Stimulated activated CD8-positive, alpha-beta memory T cell treated with anti-CD3 and anti-CD28 coated beads, Interleukin-4, amount 100 ng/mL, for 4 hours (primary cell): Measurements from ENCODE around the gene CTNND2.

ENCODE experiments used
- DNase-seq, 2 donors: peaks; one replicate each; pipeline ENCODE4 v3.0.0-alpha.2; 2020; ENCODE audit warnings: low read depth in 2 of 2, low spot score in 1 of 2

The CTNND2 gene

DNA sequence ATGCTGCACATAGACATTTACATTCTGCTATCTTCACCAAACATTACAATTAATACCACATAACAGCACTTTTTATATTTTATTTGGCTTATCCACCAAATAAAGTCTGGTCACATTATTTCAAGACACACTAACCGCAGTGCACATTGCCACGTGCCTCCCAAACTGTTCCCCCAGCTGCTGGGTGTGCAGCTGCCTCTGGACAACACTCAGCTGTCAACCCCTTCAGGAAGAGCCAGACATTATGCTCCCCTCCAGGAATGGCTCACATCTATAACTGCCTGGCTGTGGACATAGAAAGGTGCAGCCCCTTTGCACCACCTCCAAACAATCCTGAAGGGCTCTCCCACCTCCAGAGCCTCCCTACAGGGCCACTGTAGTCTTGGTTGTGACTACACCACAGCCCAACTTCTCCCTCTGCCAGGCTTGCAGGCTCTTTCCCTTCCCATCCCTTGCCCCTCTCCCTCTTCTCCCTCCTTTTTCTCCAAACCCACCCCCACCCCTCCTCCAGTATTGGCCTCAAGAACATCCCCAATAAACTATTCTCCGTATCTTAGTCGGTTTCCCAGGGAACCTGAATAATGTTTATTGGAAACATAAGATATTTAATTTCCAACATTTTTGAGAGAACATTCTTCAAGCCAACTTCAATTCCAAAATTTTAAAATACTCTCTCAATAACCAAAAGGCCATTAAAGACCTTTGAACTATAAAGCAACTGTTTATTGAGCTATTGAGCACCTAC, 372.3 kb downstream of the CTNND2 start:
- DNase-seq, result no peak

DNA sequence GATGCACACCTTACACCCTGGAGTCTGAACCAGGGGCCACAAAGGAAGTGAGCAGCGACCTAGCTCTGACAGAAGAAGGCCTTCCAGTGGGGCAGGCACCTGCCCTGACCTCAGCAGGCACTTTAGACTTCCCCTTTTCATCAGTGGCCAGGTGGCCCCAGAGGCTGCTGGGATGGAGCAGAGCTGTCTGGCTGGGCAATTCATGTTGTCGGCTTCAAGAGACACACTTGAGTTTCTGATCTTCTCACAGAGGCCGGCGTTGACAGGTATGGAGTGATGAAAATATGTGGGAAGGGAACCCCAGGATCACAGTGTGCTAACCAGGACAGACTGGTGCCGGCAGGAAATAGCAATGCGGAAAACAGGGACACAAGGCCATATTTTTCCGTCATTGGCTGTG, 375.5 kb downstream of the CTNND2 start:
- DNase-seq, result no peak

DNA sequence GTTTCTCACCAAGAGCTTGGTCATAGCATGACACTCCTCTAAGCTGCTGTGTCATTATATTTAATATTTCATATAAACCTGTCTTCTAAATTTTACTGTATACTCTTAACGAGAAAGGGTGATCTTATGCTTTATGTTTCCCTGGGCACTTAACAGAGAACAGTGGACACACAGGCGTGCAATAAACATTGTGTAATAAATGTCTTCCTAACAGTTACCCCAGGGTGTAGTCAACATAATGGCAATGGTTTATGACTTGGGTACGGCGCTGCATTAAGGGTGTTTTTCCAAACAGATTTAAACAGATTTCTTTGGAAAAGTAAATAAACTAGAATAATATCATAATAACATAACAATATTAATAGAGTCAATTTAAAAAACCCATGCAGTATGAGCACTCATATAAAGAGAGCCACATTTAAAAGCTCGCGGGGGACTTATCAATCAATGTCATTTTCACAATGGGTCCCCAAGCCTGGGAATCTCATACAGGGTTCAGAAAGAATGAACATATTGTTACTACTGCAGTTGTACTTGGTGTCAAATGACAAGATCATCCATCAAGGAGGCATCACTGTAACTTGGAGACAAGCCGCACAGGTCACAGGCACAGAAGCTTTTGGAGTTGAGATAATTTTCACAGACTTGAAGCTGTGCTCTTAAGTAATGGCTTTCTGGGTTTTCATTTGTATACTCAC, 376.4 kb downstream of the CTNND2 start:
- DNase-seq, result no peak

DNA sequence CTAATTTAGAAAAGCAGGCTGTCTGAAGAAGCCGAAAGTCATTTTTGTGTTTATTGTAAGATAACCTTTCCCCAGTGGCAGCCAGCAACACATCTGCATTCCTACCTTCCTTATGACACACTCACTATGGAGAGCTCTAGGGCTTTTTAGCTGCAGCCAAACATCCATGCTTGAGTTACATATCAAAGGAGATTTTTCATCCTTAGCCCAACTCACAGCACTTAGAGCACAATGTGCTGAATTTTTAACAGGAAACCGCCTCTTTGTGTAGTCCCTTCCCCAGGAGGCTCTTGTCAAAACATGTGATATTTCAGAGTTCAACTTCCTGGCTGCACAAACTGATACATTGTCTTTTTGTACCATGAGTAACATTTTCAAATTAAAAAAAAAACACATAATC, 379.2 kb downstream of the CTNND2 start:
- no peak for DNase-seq

DNA sequence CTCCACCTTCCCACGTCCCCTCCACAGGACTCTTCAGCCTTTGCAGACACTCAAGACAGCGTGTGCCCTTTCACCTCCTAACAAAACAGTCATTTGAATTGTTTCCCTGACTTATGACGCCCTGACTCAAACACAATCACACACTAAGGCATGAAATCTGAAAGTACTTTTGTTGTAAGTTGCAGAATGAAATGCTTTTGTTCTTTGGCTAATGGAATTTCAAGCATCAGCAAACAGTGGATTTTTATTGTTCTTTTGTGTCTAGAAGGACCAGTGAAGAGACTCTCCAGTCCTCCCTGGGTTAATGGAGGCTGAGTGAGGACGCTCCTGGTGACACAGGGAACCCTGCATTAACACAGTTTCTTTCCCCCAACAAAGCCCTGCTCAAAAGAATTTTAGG, 380.1 kb downstream of the CTNND2 start:
- DNase-seq, result no peak

DNA sequence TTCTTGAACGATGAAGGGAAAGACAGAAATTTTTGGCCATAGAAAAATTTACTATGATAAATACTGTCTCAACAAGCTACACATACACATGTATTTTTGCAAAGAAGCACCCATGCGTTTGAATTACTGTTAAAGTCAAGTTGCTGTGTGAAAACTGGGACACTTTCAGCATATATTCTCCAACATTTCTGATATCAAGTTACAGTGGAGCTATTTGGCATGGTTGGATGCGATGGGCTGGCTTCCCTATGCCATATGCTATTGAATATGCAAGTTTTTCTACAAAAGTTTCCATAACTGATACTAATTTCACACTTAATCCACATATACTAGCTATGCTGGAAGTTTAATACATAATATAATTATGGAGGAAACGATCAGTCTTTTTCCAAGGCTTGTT, 381.4 kb downstream of the CTNND2 start:
- no peak for DNase-seq

DNA sequence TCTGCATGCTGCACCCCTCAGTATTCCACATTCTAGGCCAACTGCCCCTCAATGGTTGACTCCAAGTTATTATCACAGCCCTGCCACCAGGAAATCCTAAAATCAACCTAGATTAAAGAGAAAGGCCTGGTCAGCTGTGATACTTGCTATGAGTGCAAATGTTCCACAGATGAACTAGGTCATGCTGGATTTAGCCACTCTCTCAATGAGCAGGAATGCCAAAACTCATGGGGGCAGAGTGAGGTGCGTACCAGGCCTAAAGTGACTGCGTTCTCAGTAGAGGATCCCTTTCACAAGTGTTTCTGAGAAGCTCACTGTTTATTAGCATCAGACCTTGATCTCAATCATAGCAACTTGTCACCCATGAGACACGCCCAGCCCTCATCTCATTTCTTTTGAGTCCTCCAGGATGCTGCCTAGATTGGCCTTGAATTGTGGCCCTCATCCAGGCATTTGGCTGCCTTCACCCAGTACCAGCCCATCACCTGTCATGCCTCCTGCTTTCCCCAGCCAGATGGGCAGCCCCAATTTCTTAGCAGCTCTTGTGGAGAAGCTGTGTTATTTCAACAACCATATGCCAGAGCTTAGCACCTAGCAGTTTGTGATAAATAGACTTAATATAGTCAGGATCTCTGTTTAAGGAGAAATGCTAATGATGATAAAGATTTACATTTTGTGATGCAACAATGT, 383.9 kb downstream of the CTNND2 start:
- no peak for DNase-seq

DNA sequence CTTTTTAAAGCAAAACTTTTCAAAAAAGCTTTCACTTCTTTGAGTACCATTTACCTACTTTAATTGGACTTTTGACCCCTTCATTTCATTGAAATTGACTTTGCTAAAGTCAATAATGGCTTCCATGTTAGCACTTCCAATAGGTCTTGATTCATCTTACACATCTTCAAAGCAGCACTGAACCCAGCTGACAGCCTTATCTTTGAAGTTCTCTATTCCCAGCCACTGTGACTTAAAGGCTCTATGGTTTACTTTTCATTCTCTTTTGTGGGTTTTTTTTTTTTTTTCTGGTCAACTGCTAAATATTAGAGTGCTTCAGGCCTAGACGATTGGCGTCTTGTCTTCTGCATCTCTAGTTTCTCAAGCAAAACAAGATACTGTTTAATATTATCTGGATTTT, 385.0 kb downstream of the CTNND2 start:
- no peak for DNase-seq

DNA sequence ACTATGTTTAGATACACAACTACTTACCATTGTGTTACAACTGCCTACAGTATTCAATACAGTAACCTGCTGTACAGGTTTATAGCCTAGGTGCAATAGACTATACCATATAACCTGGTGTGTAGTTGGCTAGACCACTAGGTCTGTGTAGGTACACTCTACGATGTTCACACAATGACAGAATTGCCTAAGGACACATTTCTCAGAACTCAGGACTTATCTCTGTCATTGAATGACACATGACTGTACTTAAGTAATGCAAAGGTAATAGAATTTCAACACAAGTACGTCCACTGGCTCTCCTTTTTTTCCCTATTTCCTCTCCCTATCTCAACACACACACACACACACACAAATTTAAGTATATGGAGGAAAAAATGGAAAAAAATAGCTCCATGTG, 385.6 kb downstream of the CTNND2 start:
- DNase-seq, result no peak

DNA sequence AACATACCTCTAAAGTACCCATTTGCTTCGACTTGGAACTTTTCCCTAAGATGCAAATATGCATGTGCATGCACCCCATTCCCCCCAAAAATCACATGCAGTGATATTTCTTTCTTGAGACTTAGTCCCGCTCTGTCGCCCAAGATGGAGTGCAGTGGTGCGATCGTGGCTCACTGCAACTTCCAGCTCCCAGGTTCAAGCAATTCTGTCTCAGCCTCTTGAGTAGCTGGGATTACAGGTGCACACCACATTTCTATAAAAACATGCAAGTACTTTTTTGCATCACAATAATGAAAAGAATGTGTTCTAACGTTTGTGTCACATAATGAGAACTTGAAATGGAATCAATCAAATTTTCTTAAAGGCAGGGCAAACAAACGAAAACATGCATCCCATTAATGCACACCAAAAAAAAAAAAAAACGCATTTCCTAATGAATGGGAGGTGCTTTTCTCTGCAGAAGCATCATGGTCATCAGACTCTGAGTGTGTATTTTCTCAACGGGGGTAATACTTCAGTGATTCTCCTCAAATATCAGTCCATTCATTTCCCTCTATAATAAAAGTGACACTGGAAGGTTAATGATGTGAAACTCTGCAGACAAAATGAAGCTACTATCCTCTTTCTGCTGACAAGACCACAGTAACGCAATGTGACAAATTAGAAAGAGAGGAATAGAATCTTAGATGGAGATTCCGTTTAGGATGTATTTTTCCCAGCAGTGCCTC, 389.4 kb downstream of the CTNND2 start:
- DNase-seq, result no peak

DNA sequence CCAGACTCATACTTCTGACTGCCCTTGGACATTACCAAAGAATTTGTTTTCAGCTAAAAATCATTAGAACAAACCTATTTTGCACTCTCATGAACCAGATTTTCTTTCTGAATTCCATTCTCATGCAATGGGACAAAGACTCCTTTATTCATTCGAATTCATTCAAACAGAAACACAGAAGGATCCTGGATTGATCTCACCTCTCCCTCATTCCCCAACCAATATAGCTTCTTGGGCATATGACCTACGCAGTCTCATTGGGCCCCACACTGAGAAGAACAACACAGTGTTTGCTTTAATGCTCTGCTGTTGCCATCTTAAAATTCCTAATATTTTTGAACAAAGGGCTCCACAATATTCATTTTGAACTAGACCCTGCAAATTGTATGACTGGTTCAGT, 392.4 kb downstream of the CTNND2 start:
- DNase-seq, result no peak

DNA sequence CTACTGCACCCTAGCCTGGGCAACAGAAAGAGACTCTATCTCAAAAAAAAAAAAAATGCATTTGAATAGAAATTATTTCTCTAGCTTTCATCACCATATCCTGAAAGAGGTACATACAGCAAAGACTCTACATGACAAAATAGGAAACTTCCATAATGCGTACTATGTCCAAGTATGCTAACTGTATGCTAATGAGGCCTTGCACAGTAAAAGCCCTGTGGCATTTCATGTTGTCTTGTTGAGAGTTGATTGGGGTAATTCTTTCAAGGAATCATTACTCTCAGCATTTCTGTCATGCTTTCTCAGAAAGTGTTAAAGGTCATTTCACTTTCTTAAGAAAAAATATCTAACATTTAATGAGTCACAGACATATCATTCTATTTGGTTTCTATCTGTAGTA, 393.4 kb downstream of the CTNND2 start:
- no peak for DNase-seq

DNA sequence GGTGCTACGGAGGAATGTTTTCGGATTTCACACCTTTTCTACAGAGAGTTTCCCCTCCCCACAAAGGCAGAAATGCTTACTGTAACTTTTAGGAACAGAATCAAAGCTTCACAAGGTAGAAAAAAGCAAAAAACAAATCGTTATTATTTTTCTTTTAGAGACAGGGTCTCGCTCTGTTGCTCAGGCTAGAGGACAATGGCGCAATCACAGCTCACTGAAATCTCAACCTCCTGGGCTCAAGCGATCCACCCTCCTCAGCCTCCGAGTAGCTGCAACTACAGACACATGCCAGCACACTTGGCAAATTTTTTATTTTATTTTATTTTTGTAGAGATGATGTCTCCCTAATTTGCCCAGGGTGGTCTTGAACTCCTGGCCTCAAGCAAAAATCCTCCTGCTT, 394.5 kb downstream of the CTNND2 start:
- DNase-seq, result no peak

DNA sequence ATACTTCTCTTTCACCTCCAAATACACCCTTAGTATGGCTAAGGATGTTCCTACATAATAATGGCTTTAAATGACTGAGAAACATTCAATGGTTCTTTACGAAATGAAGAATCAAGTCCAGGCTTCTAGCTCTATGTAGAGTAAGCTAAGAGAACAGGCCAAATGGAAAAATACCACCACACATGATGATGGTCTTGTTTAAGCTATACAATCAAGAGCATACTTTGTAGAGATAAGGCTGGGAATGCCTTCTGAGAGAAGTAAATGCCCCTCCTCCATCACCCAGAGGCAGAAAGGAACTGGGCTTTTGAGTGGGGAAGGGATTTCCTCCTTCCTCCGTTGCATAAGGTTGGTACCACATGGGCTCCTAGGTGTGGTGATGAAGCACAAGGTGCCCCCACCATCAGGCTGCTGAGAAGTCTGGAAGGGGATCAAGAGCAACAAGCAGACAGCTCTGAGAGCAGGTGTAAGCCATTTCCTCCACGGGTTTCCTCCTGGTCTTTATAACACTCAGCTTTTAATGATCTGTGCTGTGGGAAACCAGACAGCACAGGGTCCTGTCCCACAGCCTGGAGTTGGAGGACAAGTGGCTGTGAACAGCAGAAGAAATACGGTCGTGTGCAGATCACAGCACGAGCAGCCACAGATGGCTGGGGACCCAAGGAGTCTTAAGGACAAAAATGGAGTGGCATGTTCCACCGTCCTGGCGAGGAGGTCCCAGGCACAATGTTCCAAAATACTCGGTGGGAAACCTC, 396.9 kb downstream of the CTNND2 start:
- DNase-seq, result no peak

DNA sequence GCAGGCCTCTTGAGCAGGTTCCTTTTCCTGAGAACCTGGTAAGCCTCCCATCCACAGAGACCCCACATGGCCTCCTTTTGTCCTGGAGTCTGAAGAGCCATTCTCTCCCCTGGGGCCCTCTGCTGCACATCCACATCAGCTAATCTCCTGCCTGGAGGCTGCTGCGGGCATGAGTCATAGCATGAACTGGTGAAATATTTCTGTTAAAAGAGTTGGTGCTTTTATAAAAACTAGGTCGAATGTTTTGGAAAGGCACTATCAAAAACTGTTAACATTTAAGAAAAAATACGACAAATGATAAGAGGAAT, 399.4 kb downstream of the CTNND2 start:
- no peak for DNase-seq

DNA sequence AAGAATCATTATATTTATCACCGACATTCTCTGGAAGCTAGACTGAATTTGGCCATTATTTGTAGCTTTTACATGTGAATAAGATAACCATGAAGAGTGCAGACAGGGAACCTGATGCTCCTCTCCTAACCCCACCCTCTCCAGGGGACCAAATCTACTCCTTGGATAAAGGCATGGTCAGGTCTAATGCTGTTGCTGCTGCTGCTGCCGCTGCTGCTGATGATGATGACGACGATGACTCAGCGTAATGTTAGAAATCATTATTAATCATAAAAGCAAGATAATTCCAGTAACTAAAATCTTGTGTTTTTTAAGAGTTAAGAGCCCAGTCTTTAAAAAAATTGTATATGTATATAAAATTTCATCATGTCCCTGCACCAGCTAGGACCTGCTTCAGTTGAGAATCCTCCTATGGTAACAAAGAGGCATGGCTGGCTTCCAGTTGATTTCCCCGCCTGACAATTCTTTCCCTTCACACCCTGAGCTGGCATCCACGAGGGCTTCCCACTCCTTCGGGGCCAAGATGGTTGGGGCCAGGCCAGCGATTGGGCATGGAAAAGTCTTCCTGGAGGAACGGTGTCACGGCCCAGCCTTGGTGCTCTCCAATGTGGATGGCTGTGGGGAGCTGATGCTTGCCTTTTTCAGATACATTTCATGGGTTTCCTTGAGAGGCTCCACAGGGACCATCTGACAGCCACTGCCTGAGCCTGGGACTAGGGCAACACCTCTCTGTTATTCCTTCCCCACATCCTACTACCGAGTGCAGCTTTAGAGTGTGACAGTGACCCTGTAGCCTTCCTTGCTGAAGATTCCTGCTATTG, 400.0 kb downstream of the CTNND2 start:
- DNase-seq, result no peak

DNA sequence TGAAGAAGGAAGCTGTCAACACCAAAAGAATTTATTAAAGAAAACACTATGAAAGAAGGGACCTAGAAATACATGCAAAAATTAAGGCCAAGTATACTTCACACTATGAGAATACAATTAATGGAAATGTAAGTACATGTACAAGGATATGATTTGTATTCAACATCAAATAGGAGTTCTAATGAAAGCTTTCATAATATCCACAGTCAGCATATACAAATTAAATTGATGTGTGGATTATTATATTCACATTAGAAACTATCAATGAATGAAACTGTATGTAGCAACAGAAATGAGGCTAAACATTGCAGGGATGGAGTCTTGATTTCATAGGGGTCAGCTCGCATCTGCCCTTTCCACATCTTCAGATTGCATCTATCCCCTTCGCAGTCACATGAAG, 401.5 kb downstream of the CTNND2 start:
- no peak for DNase-seq

DNA sequence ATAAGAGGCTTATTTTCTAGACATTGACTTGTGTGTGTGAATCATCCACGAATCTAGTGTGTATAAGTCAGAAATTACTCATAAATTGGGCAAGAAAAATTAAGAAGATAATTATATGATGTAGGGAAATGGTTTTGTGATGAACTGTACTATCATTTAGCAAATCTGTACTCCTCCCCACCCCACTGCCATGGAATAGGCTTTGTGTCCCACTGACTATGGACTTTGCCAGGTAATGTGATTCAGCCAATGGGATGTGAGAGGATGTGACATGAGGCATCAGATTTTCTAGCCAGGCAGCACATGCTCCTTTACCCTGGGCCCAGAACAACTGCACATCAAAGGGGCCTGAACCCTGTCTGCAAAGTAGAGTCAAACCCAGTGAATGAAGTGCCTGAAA, 406.6 kb downstream of the CTNND2 start:
- no peak for DNase-seq

DNA sequence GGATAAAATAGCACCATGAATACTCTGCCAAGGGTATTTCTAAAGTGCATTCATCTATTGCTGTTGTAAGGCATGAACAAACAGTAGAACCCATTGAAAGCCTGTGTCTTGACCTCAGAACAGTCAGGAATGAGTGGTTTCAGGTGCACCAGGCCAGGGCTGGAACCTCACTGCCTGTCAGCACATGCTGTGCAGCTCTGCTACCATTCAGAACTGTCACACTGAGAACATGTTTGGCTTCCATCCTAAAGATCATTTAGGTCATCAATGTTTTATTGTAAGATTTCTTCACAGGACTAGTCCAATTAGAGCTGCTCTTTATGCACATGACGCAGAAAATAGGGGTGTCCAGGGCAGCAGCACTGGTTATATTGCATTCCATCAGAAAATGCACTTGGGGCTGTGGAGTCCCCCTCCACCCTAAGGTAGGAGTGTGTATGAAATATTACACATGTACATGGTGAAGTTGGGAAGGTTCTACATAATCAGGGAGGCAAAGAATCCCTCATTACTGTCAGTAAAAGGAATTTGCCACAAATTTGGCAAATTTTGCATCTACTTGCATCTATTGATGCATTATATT, 408.0 kb downstream of the CTNND2 start:
- no peak for DNase-seq

DNA sequence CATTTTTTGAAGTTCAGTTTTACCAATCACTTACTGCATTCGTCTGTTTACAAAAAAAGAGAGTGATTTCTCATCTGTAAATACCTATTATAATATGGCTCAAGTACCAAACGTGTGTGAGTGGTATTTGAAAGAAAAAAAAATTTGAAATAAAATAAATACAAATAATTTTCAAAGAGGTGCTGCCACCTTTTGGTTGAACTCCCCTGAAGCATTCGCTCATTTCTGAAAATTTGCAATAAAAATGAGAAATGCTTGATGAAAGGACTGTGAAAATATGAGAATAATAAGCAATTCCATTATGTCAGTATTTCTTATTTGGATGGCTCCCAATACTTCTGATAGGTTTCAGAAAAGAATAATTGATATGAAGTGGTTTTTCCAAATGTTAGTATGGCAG, 409.9 kb downstream of the CTNND2 start:
- no peak for DNase-seq
